GM12878 (cell line): ENCODE data around the gene TOPBP1. TPM values are rescaled to one million over a fixed set of nuclear protein-coding genes. Genes with fewer than 3 reads are reported as not detected.

Experiments used
- ATAC-seq: fragments of 200-7000 bp; cut with Tn5 transposase; 3 replicates; pipeline ENCODE4 v1.9.1; 2020; ENCODE audit warnings: mild to moderate bottlenecking, moderate library complexity
- BruUV-seq: library from RNA; stranded (reverse); fragments of 400-500 nt; replicated peaks from 2 replicates; lab custom pipeline; 2021; lab: Mats Ljungman, UMichigan
- CTCF ChIA-PET: fragments of 300-600 bp; sonication (Branson Sonifier 250); formaldehyde crosslinking; extraction: SDS; loops from one replicate; lab custom pipeline; 2021; ENCODE audit warnings: inconsistent platforms; lab: Yijun Ruan, JAX
- POLR2A ChIA-PET: fragments of 350-600 bp; formaldehyde crosslinking; extraction: SDS; loops from one replicate; lab custom pipeline; 2021; ENCODE audit warnings: inconsistent platforms; lab: Charles Lee
- RAD21 ChIA-PET: fragments of 300-600 bp; sonication (Branson Sonifier 250); formaldehyde crosslinking; loops from one replicate; lab custom pipeline; 2023; ENCODE audit warnings: antibody characterized with exemption; ENCODE audit not compliant: unreplicated experiment; lab: Charles Lee
- SMC1A ChIA-PET: fragments of 300-600 bp; sonication (Branson Sonifier 250); formaldehyde crosslinking; loops from one replicate; lab custom pipeline; 2023; ENCODE audit not compliant: unreplicated experiment, uncharacterized antibody; lab: Charles Lee
- DNase-seq: peaks from one replicate; pipeline ENCODE4 v3.0.0-alpha.2; 2011; ENCODE audit warnings: low read depth, low spot score
- FAIRE-seq: peaks from 3 replicates; lab custom pipeline; 2011; peaks lifted over from hg19 to GRCh38; lab: Jason Lieb, UNC
- H2AFZ ChIP-seq: 2 replicates; pipeline ENCODE4 v1.6.0; 2011; ENCODE audit warnings: low read depth, low read length, control low read depth; ENCODE audit not compliant: control insufficient read depth
- H3K27ac ChIP-seq: 2 replicates; pipeline ENCODE4 v1.5.1; 2011; ENCODE audit warnings: control low read depth; ENCODE audit not compliant: control insufficient read depth, insufficient read depth
- H3K27me3 ChIP-seq, 2 experiments: replicated peaks in 1 of 2; 2 replicates each; pipeline versions ENCODE4 v1.6.0 to v1.6.1; 2011; ENCODE audit warnings: low read length in 1 of 2; ENCODE audit not compliant: control insufficient read depth in 2 of 2, insufficient read depth in 2 of 2
- H3K36me3 ChIP-seq, 2 experiments: 2 replicates each; pipeline ENCODE4 v1.5.1; 2011; ENCODE audit warnings: low read length in 1 of 2; ENCODE audit not compliant: control insufficient read depth in 2 of 2, insufficient read depth in 2 of 2
- H3K4me1 ChIP-seq: 2 replicates; pipeline ENCODE4 v1.6.1; 2011; ENCODE audit warnings: mild to moderate bottlenecking, low read length, moderate library complexity, mixed read lengths; ENCODE audit not compliant: control insufficient read depth, insufficient read depth
- H3K4me2 ChIP-seq: 2 replicates; pipeline ENCODE4 v1.6.0; 2011; ENCODE audit warnings: control low read depth; ENCODE audit not compliant: control insufficient read depth, insufficient read depth
- H3K4me3 ChIP-seq: fragments of 200-600 bp; sonication (generic); 2 replicates; pipeline ENCODE4 v1.5.1; 2016
- H3K79me2 ChIP-seq: 2 replicates; pipeline ENCODE4 v1.6.0; 2011; ENCODE audit warnings: low read length; ENCODE audit not compliant: control insufficient read depth, insufficient read depth
- H3K9ac ChIP-seq: 2 replicates; pipeline ENCODE4 v1.8.0; 2011; ENCODE audit warnings: low read length, control low read depth, mixed read lengths; ENCODE audit not compliant: control insufficient read depth, insufficient read depth
- H3K9me3 ChIP-seq: replicated peaks from 3 replicates; pipeline ENCODE4 v1.5.1; 2011; ENCODE audit warnings: mild to moderate bottlenecking, low read length; ENCODE audit not compliant: control insufficient read depth, insufficient read depth
- H4K20me1 ChIP-seq: 2 replicates; pipeline ENCODE4 v1.6.0; 2011; ENCODE audit not compliant: control insufficient read depth, insufficient read depth
- BACH1 ChIP-seq: fragments of 450-650 bp; IDR thresholded peaks from 2 replicates; pipeline ENCODE4 v1.6.1; 2017; ENCODE audit warnings: mild to moderate bottlenecking, borderline replicate concordance
- CREB1 ChIP-seq: IDR thresholded peaks from 2 replicates; pipeline ENCODE4 v1.6.1; 2012; ENCODE audit warnings: low read depth, mild to moderate bottlenecking, inconsistent platforms
- DPF2 ChIP-seq: fragments of 450-650 bp; IDR thresholded peaks from 2 replicates; pipeline ENCODE4 v1.6.1; 2017; ENCODE audit warnings: mild to moderate bottlenecking
- HCFC1 ChIP-seq: fragments of 150-350 bp; IDR thresholded peaks from 2 replicates; pipeline ENCODE4 v1.6.1; 2014; ENCODE audit warnings: low read length
- HDAC2 ChIP-seq: fragments of 200-600 bp; sonication (generic); IDR thresholded peaks from 2 replicates; pipeline ENCODE4 v1.6.1; 2017
- LARP7 ChIP-seq: fragments of 450-650 bp; IDR thresholded peaks from 2 replicates; pipeline ENCODE4 v1.6.1; 2017; ENCODE audit warnings: mild to moderate bottlenecking
- MXI1 ChIP-seq: fragments of 150-350 bp; IDR thresholded peaks from 2 replicates; pipeline ENCODE4 v1.6.1; 2011; ENCODE audit warnings: low read depth, mild to moderate bottlenecking, inconsistent platforms, low read length, improper control_type of control experiment
- MYC ChIP-seq: IDR thresholded peaks from 2 replicates; pipeline ENCODE4 v1.6.1; 2011; ENCODE audit warnings: mild to moderate bottlenecking, low read length, moderate library complexity, inconsistent platforms; ENCODE audit not compliant: insufficient read depth, insufficient replicate concordance, insufficient read length, severe bottlenecking
- NR2C2 ChIP-seq: IDR thresholded peaks from 2 replicates; pipeline ENCODE4 v1.6.1; 2011; ENCODE audit warnings: borderline replicate concordance, low read depth; ENCODE audit not compliant: control insufficient read depth, insufficient read length
- SMAD1 ChIP-seq: fragments of 450-650 bp; IDR thresholded peaks from 2 replicates; pipeline ENCODE4 v1.6.1; 2018; ENCODE audit warnings: mild to moderate bottlenecking, low read depth; ENCODE audit not compliant: partially characterized antibody
- SUPT20H ChIP-seq: IDR thresholded peaks from 2 replicates; pipeline ENCODE4 v1.6.1; 2011; ENCODE audit warnings: low read depth, mild to moderate bottlenecking, low read length, moderate library complexity, borderline replicate concordance; ENCODE audit not compliant: control insufficient read depth
- WRNIP1 ChIP-seq: IDR thresholded peaks from 2 replicates; pipeline ENCODE4 v1.6.1; 2011; ENCODE audit warnings: low read depth, low read length, improper control_type of control experiment, borderline replicate concordance
- ZNF274 ChIP-seq: IDR thresholded peaks from one replicate; pipeline ENCODE4 v1.8.0; 2011; ENCODE audit not compliant: insufficient read length, insufficient read depth
- ZSCAN29 ChIP-seq: fragments of 450-650 bp; IDR thresholded peaks from 2 replicates; pipeline ENCODE4 v1.6.1; 2017; ENCODE audit warnings: mild to moderate bottlenecking, moderate library complexity
- ZZZ3 ChIP-seq: IDR thresholded peaks from 2 replicates; pipeline ENCODE4 v1.6.1; 2011; ENCODE audit warnings: low read depth; ENCODE audit not compliant: control insufficient read depth, insufficient read length
- WGBS: methylation state at CpG from one replicate; pipeline ENCODE4 v1.1.6; 2016; ENCODE audit warnings: low lambda C conversion rate; ENCODE audit not compliant: insufficient replicate concordance, insufficient coverage; ENCODE audit errors: missing lambda C conversion rate; 5-methylcytosine and 5-hydroxymethylcytosine counted together
- in situ Hi-C: fragments of 300-500 bp; cut with MboI; formaldehyde crosslinking; loops from 9 replicates; pipeline ENCODE4 v1.14.3; 2018; ENCODE audit warnings: mixed read lengths
- intact Hi-C: fragments of 100-400 bp; cut with micrococcal nuclease; formaldehyde crosslinking; loops from one replicate; pipeline ENCODE4 v1.14.2; 2022; ENCODE audit not compliant: unreplicated experiment
- polyA plus RNA-seq, 11 experiments: library from polyadenylated mRNA; depleted of rRNA in 4 of 11; unstranded in 6 of 11; stranded (reverse) in 5 of 11; fragments of >200 nt; fragmentation: Nextera tagmentation in 4 of 11; fragmentation: Illumina TruSeq in 1 of 11; extraction: Ambion mirVana in 4 of 11; extraction: Trizol in 1 of 11; gene quantifications; 1 replicate in 1 of 11; 2 replicates in 10 of 11; pipeline versions ENCODE4 v1.2.1 to v1.2.3, GENCODE V29; 2011 to 2016; ENCODE audit warnings: inconsistent platforms in 2 of 11, missing spikeins in 2 of 11, low read depth in 1 of 11
- total RNA-seq, 4 experiments: library from RNA; depleted of rRNA in 3 of 4; stranded (reverse); fragments of >200 nt in 3 of 4; fragmentation: Illumina TruSeq in 1 of 4; extraction: Trizol in 1 of 4; gene quantifications; 2 replicates each; pipeline versions ENCODE4 v1.2.1 to v1.2.3, GENCODE V29; 2013 to 2021
- TF ChIP-seq, protein P1 (sequence below): fragments of 450-650 bp; IDR thresholded peaks from 2 replicates; pipeline ENCODE4 v1.6.1; 2017; ENCODE audit warnings: mild to moderate bottlenecking, moderate library complexity
- TF ChIP-seq, protein P2 (sequence below): fragments of 450-650 bp; IDR thresholded peaks from 2 replicates; pipeline ENCODE4 v1.6.1; 2017; ENCODE audit warnings: antibody characterized with exemption, mild to moderate bottlenecking, moderate library complexity

TOPBP1 gene
- total and polyA plus RNA-seq, 10 of the 15 experiments (the other 5 are each of a cell fraction or from before 2014, with no cell fraction given) = 18.3 to 99.3 (median 61.5) TPM

- ATAC-seq (no peak), FAIRE-seq (peak; percentile 18), DNase-seq (no peak)
- WGBS = 74% methylated on average over 4 of the region's 4 CpGs
- H3K27me3 ChIP-seq = no peaks in the 10 kb centered on the region
- in situ Hi-C loops = no loop called here
- SMC1A ChIA-PET = interaction anchor here (1.1 to 2.3 kb wide), 6 partner anchors 8 to 54 kb away, joined by 3 to 9 read pairs (median 3); no protein-coding TSS in a partner anchor
- POLR2A ChIA-PET = interaction anchor here (1.6 kb wide), 1 partner anchor 76 kb away, joined by 3 read pairs; the partner anchor contains the start of gene CDV3
- H3K79me2 ChIP-seq = no peaks in the 10 kb centered on the region
- no peak overlapping the region for H3K4me3 ChIP-seq
- intact Hi-C loops = no loop called here
- peaks cover 0 to 15% of the 10 kb centered on the region in 2 experiments; a peak in 3 of 4 replicates for H3K36me3 ChIP-seq
- H3K9ac ChIP-seq = no peak overlapping the region
- RAD21 ChIA-PET = interaction anchor here (0.6 to 1.2 kb wide), 4 partner anchors 8 to 76 kb away, joined by 3 to 5 read pairs (median 3); partner anchors contain the start of gene CDV3
- CTCF ChIA-PET = interaction anchor here (0.9 to 2.2 kb wide), 5 partner anchors 8 to 225 kb away, joined by 3 to 8 read pairs (median 4); no protein-coding TSS in a partner anchor
- BruUV-seq = TSS peak; percentile 2
- no peak overlapping the region for H3K4me2 ChIP-seq
- no peaks in the 10 kb centered on the region for H4K20me1 ChIP-seq
- H3K4me1 ChIP-seq = no peaks in the 10 kb centered on the region
- no peak overlapping the region for H2AFZ ChIP-seq
- H3K9me3 ChIP-seq = no peaks in the 10 kb centered on the region
- no peak overlapping the region for H3K27ac ChIP-seq
- TF ChIP-seq SUPT20H = no peak
- no peak for TF ChIP-seq DPF2
- TF ChIP-seq SMAD1 = no peak
- no peak for TF ChIP-seq ZSCAN29
- no peak for TF ChIP-seq LARP7
- TF ChIP-seq HCFC1 = no peak
- TF ChIP-seq NR2C2 = no peak
- TF ChIP-seq, protein P1, sequence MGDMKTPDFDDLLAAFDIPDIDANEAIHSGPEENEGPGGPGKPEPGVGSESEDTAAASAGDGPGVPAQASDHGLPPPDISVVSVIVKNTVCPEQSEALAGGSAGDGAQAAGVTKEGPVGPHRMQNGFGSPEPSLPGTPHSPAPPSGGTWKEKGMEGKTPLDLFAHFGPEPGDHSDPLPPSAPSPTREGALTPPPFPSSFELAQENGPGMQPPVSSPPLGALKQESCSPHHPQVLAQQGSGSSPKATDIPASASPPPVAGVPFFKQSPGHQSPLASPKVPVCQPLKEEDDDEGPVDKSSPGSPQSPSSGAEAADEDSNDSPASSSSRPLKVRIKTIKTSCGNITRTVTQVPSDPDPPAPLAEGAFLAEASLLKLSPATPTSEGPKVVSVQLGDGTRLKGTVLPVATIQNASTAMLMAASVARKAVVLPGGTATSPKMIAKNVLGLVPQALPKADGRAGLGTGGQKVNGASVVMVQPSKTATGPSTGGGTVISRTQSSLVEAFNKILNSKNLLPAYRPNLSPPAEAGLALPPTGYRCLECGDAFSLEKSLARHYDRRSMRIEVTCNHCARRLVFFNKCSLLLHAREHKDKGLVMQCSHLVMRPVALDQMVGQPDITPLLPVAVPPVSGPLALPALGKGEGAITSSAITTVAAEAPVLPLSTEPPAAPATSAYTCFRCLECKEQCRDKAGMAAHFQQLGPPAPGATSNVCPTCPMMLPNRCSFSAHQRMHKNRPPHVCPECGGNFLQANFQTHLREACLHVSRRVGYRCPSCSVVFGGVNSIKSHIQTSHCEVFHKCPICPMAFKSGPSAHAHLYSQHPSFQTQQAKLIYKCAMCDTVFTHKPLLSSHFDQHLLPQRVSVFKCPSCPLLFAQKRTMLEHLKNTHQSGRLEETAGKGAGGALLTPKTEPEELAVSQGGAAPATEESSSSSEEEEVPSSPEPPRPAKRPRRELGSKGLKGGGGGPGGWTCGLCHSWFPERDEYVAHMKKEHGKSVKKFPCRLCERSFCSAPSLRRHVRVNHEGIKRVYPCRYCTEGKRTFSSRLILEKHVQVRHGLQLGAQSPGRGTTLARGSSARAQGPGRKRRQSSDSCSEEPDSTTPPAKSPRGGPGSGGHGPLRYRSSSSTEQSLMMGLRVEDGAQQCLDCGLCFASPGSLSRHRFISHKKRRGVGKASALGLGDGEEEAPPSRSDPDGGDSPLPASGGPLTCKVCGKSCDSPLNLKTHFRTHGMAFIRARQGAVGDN = no peak
- no peak for TF ChIP-seq MXI1
- TF ChIP-seq CREB1 = no peak
- TF ChIP-seq ZNF274 = no peak
- TF ChIP-seq MYC = no peak
- TF ChIP-seq HDAC2 = no peak
- TF ChIP-seq WRNIP1 = no peak
- TF ChIP-seq BACH1 = no peak
- TF ChIP-seq, protein P2, sequence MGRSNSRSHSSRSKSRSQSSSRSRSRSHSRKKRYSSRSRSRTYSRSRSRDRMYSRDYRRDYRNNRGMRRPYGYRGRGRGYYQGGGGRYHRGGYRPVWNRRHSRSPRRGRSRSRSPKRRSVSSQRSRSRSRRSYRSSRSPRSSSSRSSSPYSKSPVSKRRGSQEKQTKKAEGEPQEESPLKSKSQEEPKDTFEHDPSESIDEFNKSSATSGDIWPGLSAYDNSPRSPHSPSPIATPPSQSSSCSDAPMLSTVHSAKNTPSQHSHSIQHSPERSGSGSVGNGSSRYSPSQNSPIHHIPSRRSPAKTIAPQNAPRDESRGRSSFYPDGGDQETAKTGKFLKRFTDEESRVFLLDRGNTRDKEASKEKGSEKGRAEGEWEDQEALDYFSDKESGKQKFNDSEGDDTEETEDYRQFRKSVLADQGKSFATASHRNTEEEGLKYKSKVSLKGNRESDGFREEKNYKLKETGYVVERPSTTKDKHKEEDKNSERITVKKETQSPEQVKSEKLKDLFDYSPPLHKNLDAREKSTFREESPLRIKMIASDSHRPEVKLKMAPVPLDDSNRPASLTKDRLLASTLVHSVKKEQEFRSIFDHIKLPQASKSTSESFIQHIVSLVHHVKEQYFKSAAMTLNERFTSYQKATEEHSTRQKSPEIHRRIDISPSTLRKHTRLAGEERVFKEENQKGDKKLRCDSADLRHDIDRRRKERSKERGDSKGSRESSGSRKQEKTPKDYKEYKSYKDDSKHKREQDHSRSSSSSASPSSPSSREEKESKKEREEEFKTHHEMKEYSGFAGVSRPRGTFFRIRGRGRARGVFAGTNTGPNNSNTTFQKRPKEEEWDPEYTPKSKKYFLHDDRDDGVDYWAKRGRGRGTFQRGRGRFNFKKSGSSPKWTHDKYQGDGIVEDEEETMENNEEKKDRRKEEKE = no peak
- TF ChIP-seq ZZZ3 = no peak
These were observed 12.2 kb downstream of the TOPBP1 start for GRCh38 chr3:133649486-133650068.
